ENCODE data around the gene GPSM1.

GPSM1 gene

GRCh38 chr9:136393531-136393930 is 66.2 kb downstream of the GPSM1 start:
- no peaks in the 10 kb centered on the region for H3K27me3 ChIP-seq (ENCODE audit: low read depth, low read length)
- peaks cover 4% of the 10 kb centered on the region for H3K4me1 ChIP-seq (ENCODE audit: low read length)
- H3K79me2 ChIP-seq (ENCODE audit: low read length) = peaks cover 39% of the 10 kb centered on the region
- no peak overlapping the region for H3K4me2 ChIP-seq (ENCODE audit: low read length)
- H3K4me3 ChIP-seq (ENCODE audit: low read length) = no peak overlapping the region
- no peak overlapping the region for H3K9ac ChIP-seq (ENCODE audit: low read length)
- H2AFZ ChIP-seq (ENCODE audit: low read depth, low read length) = no peak overlapping the region
- no peaks in the 10 kb centered on the region for H3K9me3 ChIP-seq (ENCODE audit: insufficient read depth, low read length)
- H3K27ac ChIP-seq (ENCODE audit: low read length) = no peak overlapping the region
- peaks cover 4% of the 10 kb centered on the region; the same call in 1 of the 2 replicates for H4K20me1 ChIP-seq (ENCODE audit: insufficient read depth, low read length)
- H3K36me3 ChIP-seq (replicated peaks; ENCODE audit: low read depth, low read length) = peaks cover 73% of the 10 kb centered on the region
- TF ChIP-seq CTCF (IDR thresholded peaks at IDR 0.05; ENCODE audit: low read depth, low read length) (no peak), EZH2phosphoT487 (IDR thresholded peaks at IDR 0.05; ENCODE audit: low read depth) (no peak)

- H3K9ac ChIP-seq (ENCODE audit: low read length) = no peak overlapping the region
- no peak overlapping the region for H3K27ac ChIP-seq (ENCODE audit: low read length)
- H3K9me3 ChIP-seq (ENCODE audit: insufficient read depth, low read length) = no peaks in the 10 kb centered on the region
- H2AFZ ChIP-seq (ENCODE audit: low read depth, low read length) = no peak overlapping the region
- H4K20me1 ChIP-seq (ENCODE audit: insufficient read depth, low read length) = peaks cover 13% of the 10 kb centered on the region
- no peaks in the 10 kb centered on the region for H3K27me3 ChIP-seq (ENCODE audit: low read depth, low read length)
- H3K4me1 ChIP-seq (ENCODE audit: low read length) = peaks cover 9% of the 10 kb centered on the region
- no peak overlapping the region for H3K4me2 ChIP-seq (ENCODE audit: low read length)
- peaks cover 49% of the 10 kb centered on the region for H3K79me2 ChIP-seq (ENCODE audit: low read length)
- TF ChIP-seq CTCF (IDR thresholded peaks at IDR 0.05; ENCODE audit: low read depth, low read length) (no peak), EZH2phosphoT487 (IDR thresholded peaks at IDR 0.05; ENCODE audit: low read depth) (no peak)
- H3K36me3 ChIP-seq (replicated peaks; ENCODE audit: low read depth, low read length) = peaks cover 68% of the 10 kb centered on the region
- H3K4me3 ChIP-seq (ENCODE audit: low read length) = no peak overlapping the region
Measured at GRCh38 chr9:136394312-136395019, 67.1 kb downstream of the GPSM1 start.

GRCh38 chr9:136395020-136395340 is 67.6 kb downstream of the GPSM1 start:
- no peaks in the 10 kb centered on the region for H3K9me3 ChIP-seq (ENCODE audit: insufficient read depth, low read length)
- no peak overlapping the region for H3K4me3 ChIP-seq (ENCODE audit: low read length)
- peaks cover 63% of the 10 kb centered on the region for H3K36me3 ChIP-seq (replicated peaks; ENCODE audit: low read depth, low read length)
- peaks cover 13% of the 10 kb centered on the region for H4K20me1 ChIP-seq (ENCODE audit: insufficient read depth, low read length)
- TF ChIP-seq EZH2phosphoT487 (IDR thresholded peaks at IDR 0.05; ENCODE audit: low read depth) (no peak), CTCF (IDR thresholded peaks at IDR 0.05; ENCODE audit: low read depth, low read length) (no peak)
- peaks cover 9% of the 10 kb centered on the region for H3K4me1 ChIP-seq (ENCODE audit: low read length)
- no peaks in the 10 kb centered on the region for H3K27me3 ChIP-seq (ENCODE audit: low read depth, low read length)
- no peak overlapping the region for H2AFZ ChIP-seq (ENCODE audit: low read depth, low read length)
- H3K9ac ChIP-seq (ENCODE audit: low read length) = no peak overlapping the region
- no peak overlapping the region for H3K27ac ChIP-seq (ENCODE audit: low read length)
- no peak overlapping the region for H3K4me2 ChIP-seq (ENCODE audit: low read length)
- peaks cover 54% of the 10 kb centered on the region for H3K79me2 ChIP-seq (ENCODE audit: low read length)

- TF ChIP-seq EZH2phosphoT487 (IDR thresholded peaks at IDR 0.05; ENCODE audit: low read depth) = no peak
- TF ChIP-seq CTCF (IDR thresholded peaks at IDR 0.05; ENCODE audit: low read depth, low read length) = no peak
- no peak overlapping the region for H3K4me2 ChIP-seq (ENCODE audit: low read length)
- no peak overlapping the region for H3K4me3 ChIP-seq (ENCODE audit: low read length)
- H3K36me3 ChIP-seq (replicated peaks; ENCODE audit: low read depth, low read length) = peaks cover 63% of the 10 kb centered on the region
- peaks cover 13% of the 10 kb centered on the region for H3K4me1 ChIP-seq (ENCODE audit: low read length)
- no peak overlapping the region for H3K27ac ChIP-seq (ENCODE audit: low read length)
- H3K9me3 ChIP-seq (ENCODE audit: insufficient read depth, low read length) = no peaks in the 10 kb centered on the region
- no peak overlapping the region for H3K9ac ChIP-seq (ENCODE audit: low read length)
- H3K27me3 ChIP-seq (ENCODE audit: low read depth, low read length) = no peaks in the 10 kb centered on the region
- H3K79me2 ChIP-seq (ENCODE audit: low read length) = peaks cover 55% of the 10 kb centered on the region
- no peak overlapping the region for H2AFZ ChIP-seq (ENCODE audit: low read depth, low read length)
- H4K20me1 ChIP-seq (ENCODE audit: insufficient read depth, low read length) = peaks cover 13% of the 10 kb centered on the region
Measured at GRCh38 chr9:136395345-136396218, 68.2 kb downstream of the GPSM1 start.
